CD4-positive, alpha-beta T cell treated with Interleukin-12 subunit alpha and Interleukin-12 subunit beta, for 1 hour (primary cell): ENCODE measurements around the gene NOMO2.
A peak's percentile ranks its signal among the peaks of the same experiment; 100 is the strongest.
"Not testable (repeated sequence)": the region's sequence is repeated elsewhere in the genome, so short reads cannot be mapped to it uniquely, and the experiment has no call there.

Source experiments
- DNase-seq: peaks from one replicate; pipeline ENCODE4 v3.0.0-alpha.2; 2020

The NOMO2 gene, protein sequence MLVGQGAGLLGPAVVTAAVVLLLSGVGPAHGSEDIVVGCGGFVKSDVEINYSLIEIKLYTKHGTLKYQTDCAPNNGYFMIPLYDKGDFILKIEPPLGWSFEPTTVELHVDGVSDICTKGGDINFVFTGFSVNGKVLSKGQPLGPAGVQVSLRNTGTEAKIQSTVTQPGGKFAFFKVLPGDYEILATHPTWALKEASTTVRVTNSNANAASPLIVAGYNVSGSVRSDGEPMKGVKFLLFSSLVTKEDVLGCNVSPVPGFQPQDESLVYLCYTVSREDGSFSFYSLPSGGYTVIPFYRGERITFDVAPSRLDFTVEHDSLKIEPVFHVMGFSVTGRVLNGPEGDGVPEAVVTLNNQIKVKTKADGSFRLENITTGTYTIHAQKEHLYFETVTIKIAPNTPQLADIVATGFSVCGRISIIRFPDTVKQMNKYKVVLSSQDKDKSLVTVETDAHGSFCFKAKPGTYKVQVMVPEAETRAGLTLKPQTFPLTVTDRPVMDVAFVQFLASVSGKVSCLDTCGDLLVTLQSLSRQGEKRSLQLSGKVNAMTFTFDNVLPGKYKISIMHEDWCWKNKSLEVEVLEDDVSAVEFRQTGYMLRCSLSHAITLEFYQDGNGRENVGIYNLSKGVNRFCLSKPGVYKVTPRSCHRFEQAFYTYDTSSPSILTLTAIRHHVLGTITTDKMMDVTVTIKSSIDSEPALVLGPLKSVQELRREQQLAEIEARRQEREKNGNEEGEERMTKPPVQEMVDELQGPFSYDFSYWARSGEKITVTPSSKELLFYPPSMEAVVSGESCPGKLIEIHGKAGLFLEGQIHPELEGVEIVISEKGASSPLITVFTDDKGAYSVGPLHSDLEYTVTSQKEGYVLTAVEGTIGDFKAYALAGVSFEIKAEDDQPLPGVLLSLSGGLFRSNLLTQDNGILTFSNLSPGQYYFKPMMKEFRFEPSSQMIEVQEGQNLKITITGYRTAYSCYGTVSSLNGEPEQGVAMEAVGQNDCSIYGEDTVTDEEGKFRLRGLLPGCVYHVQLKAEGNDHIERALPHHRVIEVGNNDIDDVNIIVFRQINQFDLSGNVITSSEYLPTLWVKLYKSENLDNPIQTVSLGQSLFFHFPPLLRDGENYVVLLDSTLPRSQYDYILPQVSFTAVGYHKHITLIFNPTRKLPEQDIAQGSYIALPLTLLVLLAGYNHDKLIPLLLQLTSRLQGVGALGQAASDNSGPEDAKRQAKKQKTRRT

DNA sequence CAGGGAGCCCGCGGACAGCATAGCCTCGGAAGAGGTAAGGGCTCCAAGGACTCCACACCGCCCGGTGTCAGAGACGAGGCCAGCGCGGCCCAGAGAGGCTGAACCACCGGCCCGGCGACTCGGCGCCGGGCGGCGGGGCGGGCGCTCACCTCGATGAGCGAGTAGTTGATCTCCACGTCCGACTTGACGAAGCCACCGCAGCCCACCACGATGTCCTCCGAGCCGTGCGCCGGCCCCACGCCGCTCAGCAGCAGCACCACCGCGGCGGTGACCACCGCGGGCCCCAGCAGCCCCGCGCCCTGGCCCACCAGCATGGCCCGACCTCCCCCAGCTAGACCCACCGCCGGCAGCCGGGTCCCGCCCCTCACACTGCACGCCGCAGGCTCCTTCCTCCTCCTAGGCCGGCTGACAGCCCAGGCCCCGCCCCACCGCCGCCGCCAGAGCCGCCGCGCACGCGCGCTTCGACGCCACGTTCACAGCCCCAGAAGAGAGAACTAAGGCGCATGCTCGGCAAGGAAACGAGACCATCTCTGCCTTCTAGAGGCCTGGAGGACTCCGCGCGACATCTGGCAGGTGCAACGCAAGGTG, at the start of gene NOMO2:
TSS of gene NOMO2 (minus strand) at position 371 of the 588 bp plus-strand sequence. CDS start at position 314, 57 bp downstream.
- DNase-seq = peak; percentile 97

DNA sequence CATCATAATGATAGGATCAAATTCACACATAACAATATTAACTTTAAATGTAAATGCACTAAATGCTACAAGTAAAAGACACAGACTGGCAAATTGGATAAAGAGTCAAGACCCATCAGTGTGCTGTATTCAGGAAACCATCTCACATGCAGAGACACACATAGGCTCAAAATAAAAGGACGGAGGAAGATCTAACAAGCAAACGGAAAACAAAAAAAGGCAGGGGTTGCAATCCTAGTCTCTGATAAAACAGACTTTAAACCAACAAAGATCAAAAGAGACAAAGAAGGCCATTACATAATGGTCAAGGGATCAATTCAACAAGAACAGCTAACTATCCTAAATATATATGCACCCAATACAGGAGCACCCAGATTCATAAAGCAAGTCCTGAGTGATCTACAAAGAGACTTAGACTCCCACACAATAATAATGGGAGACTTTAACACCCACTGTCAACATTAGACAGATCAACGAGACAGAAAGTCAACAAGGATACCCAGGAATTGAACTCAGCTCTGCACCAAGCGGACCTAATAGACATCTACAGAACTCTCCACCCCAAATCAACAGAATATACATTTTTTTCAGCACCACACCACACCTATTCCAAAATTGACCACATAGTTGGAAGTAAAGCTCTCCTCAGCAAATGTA, 48.4 kb upstream of the NOMO2 start:
- not testable (repeated sequence) for DNase-seq

DNA sequence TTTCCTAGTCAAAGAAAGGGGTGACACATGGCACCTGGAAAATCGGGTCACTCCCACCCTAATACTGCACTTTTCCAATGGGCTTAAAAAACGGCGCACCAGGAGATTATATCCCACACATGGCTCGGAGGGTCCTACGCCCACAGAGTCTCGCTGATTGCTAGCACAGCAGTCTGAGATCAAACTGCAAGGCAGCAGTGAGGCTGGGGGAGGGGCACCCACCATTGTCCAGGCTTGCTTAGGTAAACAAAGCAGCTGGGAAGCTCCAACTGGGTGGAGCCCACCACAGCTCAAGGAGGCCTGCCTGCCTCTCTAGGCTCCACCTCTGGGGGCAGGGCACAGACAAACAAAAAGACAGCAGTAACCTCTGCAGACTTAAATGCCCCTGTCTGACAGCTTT, 46.4 kb upstream of the NOMO2 start:
- not testable (repeated sequence) for DNase-seq

DNA sequence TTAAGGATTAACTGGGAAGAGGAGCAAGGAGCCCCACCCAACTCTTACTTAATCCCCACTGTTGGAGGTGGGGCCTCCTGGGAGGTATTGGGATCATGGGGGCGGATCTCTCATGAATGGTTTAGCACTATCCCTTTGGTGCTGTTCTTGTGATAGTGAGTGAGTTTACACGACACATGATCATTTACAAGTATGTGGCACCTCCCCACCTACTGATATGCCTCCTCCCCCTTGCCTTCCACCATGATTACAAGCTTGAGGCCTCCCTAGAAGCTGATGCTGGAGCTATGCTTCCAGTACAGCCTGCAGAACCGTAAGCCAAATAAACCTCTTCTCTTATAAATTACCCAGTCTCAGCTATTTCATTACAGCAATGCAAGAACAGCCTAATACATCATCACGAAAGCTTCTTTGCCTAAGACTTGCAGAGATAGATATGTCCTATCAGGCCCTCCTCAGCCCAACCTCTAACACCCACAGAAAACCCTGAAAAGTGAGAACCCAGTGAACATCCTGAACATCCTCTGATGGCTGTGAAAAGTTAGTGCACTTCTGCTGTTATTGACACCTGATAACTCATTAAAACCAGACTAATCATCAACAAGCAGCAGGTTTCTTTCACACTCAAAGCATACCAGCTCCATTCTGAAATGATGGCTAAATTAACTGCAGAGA, 41.8 kb upstream of the NOMO2 start:
- not testable (repeated sequence) for DNase-seq

DNA sequence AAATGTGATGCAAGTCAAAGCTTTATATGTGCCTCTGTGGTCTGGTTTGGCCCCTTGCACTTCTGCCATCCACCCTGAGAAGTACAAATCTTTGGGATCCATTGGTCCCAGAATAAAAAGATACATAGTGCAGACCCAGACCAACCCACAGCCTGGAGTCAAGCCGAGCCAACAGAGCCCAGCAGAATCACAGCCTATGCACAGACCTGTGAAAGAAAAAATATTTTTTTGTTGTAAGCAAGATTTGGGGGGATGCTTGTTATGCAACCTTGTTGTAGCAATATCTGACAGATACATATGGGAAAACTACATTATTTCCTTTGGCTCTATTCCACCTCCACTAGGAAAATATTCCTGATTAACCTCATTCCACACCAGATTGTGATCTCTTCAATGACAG, 36.7 kb upstream of the NOMO2 start:
- DNase-seq = not testable (repeated sequence)

DNA sequence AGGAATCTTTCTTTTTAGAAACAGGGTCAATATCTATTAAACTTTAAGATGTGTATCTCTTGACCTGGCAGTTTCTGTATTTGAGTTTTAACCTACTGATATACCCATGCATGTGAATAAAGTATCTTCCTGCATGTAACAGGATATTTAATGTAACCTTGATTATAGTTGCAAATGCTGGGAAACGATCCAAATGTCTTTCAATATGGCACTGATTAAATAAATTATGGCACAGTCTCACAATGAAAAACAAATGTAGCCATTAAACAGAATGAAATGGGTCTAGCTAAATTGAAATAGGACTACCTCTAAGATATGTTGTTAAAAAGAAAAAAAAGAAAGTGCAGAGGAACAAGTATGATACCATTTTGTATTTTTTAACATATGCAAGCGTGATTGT, 35.8 kb upstream of the NOMO2 start:
- DNase-seq = not testable (repeated sequence)

DNA sequence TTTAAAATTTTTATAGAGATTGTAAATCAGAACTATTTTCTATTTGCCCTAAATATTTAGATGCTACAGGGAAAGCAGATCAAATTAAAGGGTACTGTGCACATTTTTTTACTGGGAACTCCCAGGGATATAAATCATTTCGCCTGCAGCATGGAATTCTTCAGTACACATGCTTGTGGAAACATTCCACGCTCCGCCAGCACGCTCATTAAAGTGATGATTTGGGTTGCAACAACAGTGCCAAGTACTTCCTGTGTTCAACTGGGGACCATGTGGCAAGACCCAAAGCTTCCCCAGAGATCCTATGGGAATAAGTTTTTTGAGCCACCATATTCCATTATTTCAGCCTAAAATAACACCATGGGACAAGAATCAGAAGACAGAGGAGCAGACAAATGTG, 35.4 kb upstream of the NOMO2 start:
- DNase-seq = not testable (repeated sequence)

DNA sequence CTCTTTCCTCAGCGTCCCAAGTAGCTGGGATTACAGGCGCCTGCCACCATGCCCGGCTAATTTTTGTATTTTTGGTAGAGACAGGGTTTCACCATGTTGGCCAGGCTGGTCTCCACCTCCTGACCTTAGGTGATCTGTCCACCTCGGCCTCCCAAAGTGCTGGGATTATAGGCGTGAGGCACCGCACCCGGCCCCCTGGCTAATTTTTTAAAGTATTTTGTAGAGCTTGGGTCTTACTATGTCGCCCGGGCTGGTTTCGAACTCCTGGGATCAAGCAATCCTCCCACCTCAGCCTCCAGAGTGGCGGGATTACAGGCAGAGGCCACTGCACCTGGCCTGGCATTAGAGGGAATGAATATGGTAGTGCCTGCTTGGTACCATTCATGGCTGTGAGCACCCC, 33.9 kb upstream of the NOMO2 start:
- not testable (repeated sequence) for DNase-seq

DNA sequence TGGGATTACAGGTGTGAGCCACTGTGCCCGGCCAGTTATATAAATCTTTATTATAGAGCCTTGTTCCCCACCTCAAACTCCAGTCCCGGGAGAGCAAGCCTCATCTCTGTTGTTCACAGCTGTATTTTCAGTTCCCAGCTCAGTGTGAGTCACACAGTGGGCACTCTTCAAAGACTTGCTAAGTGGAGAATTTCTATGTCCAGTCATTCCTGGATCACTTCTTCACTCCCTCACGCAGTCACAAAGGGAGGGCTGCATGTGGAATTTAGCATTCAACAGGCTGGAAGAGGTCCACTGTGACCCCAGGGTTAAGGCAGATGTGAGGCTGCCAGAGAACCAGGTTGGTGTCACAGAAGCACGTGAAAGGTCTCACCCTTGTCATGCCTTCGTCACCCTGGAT, 33.0 kb upstream of the NOMO2 start:
- not testable (repeated sequence) for DNase-seq

DNA sequence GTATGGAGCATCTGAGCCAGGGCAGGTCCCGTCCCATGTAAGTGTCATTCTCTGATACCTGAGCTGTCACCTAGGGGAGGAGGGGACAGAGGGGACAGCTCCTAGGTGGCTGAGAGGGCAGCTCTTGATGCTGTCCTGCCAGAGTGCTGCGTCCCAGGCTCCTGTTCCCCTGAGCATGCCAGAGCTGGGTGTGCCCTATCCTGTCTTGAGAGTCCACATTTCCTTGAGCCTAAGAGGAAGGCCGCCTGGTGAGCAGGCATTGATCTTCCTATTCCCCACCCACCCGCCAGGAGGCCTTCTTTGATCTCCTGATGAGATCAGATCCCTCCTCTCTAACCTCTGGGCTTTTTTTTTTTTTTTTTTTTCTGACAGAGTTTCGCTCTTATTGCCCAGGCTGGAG, 32.0 kb upstream of the NOMO2 start:
- DNase-seq = not testable (repeated sequence)

DNA sequence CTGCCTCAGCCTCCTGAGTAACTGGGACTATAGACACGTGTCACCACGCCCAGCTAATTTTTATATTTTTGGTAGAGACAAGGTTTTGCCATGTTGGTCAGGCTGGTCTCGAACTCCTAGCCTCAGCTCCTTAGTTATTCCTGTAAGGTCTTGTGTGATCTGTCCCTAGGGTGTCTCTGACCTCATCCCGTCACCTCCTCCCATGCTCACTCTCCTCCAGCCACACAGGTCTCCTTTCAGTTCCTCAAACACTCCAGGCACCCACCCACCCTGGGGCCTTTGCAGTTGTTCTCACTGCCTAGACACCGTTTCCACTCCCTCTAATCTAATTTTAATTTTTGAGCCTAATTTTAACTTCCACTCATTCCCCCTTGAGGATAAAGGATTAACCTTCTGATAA, 31.1 kb upstream of the NOMO2 start:
- DNase-seq = not testable (repeated sequence)

DNA sequence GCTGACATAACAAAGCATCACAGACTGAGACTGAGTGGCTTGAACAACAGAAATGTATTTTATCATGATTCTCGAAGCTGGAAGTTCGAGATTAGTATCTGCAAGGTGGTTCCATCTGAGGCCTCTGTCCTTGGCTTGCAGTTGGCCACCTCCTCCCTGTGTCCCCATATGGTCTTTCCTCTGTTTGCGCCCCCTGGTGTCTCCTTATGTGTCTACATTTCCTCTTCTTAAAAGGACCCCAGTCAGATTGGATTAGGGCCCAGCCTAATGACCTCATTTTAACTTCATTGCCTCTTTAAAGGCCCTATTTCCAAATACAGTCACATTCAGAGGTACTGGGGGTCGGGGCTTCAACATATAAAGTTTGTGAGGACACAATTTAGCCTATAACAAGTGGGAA, 30.0 kb upstream of the NOMO2 start:
- DNase-seq = peak; percentile 23

DNA sequence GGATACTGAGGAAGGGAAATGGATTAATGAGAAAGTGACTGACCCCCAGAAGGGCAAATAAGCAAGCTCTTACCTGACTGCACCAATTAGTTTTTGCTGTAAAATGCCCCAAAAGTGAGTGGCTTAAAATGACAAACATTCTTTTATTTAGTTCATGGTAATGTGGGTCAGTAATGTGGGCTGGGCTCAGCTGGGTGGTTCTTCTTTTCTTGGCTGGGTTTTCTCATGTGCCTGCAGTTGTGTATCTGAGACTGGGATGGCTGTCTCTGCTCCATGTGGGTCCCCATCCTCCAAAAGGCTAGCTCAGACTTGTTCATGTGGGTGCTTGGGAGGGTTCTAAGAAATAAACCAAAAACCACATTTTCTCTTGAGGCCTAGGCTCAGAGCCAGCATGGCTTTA, 29.5 kb upstream of the NOMO2 start:
- DNase-seq = not testable (repeated sequence)

DNA sequence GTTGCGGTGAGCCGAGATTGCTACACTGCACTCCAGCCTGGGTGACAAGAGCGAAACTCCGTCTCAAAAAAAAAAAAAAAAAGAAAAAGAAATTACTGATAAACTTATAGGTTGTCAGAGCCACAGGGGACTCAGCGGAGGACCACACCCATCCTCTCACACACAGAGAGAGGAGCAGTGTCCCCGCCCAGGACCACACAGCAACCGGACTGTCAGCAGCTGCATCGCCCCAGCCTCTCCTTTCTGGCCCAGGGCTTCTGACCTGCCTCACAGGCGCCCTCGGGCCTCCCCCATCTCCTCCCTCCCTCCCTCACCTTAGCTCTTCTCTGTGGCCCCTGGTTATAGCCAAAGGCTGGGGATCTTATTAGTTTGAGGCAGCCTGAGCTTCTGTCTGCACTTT, 27.9 kb upstream of the NOMO2 start:
- not testable (repeated sequence) for DNase-seq

DNA sequence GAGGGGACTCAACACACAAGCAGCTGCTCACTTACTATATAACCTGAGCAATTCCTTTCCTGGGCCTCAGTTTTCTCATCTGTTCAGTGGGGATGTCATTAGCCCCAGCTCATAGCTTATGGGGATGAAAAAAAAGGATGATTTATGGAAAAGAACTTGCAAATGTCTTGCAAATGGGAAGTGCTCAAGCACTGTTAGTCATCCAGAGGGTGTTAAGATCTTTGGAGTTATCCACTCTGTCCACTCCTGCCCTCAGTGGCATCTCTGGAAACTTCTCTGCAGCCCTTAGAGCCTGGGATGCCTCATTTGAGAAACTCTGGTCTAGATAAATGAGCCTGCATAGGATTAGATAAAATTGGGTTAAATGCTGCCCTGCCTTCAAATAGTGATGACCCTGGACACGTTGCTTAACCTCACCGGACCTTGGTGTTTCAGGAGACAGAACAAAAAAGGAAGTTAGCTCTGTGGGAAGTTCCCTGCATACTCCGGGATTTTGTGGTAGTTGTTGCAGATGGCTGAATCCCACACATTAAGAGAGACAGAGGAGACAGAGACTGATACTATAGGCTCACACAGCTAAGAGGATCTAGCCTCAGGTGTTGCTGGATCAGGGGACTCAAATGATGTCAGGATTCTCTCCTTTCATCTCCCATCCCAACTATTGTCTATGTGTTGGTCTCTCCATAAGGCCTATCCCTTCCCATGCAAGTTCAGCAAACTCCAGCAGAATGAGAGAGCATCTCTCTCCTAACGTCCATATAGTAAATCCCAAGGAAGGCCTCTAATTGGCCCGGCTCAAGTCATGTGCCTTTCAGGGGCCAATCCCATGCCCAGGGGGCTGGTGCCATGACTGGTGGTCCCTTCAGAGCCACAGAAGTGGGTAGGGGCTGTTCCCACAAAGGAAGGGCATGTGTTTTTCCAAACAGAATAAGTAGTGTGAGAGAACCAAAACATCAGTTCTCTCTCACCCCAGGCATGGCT, 25.0 kb upstream of the NOMO2 start:
- not testable (repeated sequence) for DNase-seq

DNA sequence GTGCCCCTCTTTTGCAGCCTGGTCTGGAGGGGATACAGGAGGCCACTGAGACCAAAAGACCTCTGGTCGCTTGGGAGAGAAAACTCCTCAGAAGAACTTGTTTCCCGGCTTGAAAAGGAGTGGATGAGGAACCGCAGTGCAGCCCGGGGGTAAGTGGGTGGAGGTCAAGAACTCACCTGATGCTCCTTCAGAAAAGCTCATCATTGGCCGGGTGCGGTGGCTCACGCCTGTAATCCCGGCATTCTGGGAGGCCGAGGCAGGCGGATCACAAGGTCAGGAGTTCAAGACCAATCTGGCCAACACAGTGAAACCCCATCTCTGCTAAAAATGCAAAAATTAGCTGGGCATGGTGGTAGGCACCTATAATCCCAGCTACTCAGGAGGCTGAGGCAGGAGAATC, 23.9 kb upstream of the NOMO2 start:
- DNase-seq = not testable (repeated sequence)

DNA sequence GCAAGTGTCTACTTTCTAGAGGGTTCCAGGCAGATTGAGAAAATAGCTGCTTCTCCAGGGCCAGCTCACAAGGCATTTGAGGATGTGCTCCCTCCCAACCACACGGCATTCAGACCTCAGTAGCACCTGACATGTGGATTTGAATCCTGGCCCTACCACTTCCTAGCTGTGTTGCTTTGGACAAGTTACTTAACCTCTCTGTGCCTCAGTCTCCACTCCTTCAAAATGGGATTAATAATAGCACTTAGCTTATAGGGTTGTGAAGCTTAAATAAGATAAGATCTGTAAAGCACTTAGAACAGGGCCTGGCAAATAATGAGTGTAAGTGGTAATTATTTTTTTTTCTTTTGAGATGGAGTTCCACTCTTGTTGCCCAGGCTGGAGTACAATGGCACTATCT, 21.0 kb upstream of the NOMO2 start:
- no peak for DNase-seq

DNA sequence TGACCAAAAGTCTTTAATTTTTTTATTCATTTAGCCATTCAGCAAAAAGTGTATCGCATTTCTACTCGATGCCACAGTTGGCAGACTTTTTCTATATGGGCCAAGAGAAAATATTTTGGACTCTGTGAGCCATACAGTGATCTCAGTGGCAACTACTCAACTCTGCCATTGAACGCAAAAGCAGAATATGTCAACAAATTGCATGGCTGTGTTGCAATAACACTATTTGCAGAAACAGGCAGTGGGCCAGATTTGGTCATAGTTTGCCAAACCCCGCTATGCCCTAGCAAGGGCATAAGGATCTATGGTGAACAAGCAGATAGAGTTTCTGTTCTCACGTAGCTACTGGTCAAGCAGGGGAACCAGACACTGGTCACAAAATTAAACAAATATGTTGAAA, 18.5 kb upstream of the NOMO2 start:
- not testable (repeated sequence) for DNase-seq

DNA sequence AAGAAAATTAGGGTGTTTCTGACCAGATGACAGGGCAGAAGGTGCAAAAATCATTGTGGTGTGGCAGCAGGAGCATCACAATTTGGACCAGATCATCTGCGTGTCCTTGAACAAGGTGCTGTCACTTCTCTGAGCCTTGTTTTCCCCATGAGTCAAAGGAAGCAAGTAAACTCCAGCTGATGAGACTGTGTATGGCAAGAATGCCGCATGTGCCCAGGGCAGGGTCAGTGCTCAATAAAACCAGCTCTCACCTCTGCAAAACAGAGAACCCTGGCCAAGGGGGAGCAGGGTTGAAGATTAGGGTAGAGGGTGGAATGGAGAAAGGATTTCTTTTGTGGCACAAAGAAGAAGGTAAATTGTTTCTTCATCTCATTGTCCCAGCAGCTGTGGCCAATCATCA, 17.4 kb upstream of the NOMO2 start:
- not testable (repeated sequence) for DNase-seq

DNA sequence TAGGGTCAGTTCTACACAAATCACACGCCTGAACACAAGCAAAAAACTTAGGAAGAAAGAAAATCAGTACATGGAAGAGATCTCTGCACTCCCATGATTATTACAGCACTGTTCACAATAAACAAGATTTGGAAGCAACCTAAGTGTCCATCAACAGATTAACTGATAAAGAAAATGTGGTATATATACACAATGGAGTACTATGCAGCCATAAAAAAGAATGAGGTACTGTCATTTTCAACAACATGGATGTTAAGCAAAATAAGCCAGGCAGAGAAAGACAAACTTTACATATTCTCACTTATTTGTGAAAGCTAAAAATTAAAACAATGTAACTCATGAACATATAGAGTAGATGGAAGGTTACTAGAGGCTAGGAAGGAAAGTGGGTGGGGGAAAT, 16.0 kb upstream of the NOMO2 start:
- DNase-seq = not testable (repeated sequence)
